Gastroesophageal sphincter (tissue), 3 donors: ENCODE data around the gene FSTL1.

Experiments used
- CTCF ChIP-seq, 4 experiments: fragments of 200-600 bp in 2 of 4; fragments of 450-650 bp in 2 of 4; sonication (generic) in 1 of 4; IDR thresholded peaks; one replicate each; pipeline ENCODE4 v1.5.1; 2017 to 2019; ENCODE audit warnings: antibody characterized with exemption in 4 of 4, mild to moderate bottlenecking in 2 of 4, moderate library complexity in 2 of 4
- EP300 ChIP-seq: sonication (generic); formaldehyde crosslinking; IDR thresholded peaks from one replicate; pipeline ENCODE4 v1.6.1; 2017; ENCODE audit warnings: antibody characterized with exemption, mild to moderate bottlenecking
- POLR2A ChIP-seq, 2 donors: fragments of 450-650 bp; IDR thresholded peaks; one replicate each; pipeline ENCODE4 v1.6.1; 2017; ENCODE audit warnings: antibody characterized with exemption in 2 of 2, mild to moderate bottlenecking in 2 of 2, moderate library complexity in 1 of 2
- POLR2AphosphoS5 ChIP-seq: sonication (generic); formaldehyde crosslinking; IDR thresholded peaks from one replicate; pipeline ENCODE4 v1.6.1; 2017; ENCODE audit warnings: antibody characterized with exemption

GRCh38 chr3:120355486-120355885 lies 95.3 kb downstream of the FSTL1 start:
- no peak for TF ChIP-seq POLR2A (IDR thresholded peaks at IDR 0.05)
- TF ChIP-seq CTCF (IDR thresholded peaks at IDR 0.05): no peak
- no peak for TF ChIP-seq EP300
- no peak for TF ChIP-seq POLR2AphosphoS5
